A549 (cell line): Measurements from ENCODE around the gene RAPGEF5. TPM values are rescaled to one million over a fixed set of nuclear protein-coding genes. Genes with fewer than 3 reads are reported as not detected.

Experiments used
- ATAC-seq, 2 experiments: fragments of 200-7000 bp in 1 of 2; fragments of >200 bp in 1 of 2; cut with Nextera tagmentation in 1 of 2; cut with Tn5 transposase in 1 of 2; 3 replicates each; pipeline versions ENCODE4 v1.8.0 to v1.9.1; 2018 to 2020; ENCODE audit warnings: mild to moderate bottlenecking in 1 of 2, moderate library complexity in 1 of 2
- CTCF ChIA-PET: fragments of 300-600 bp; sonication (Branson Sonifier 250); formaldehyde crosslinking; extraction: SDS; loops from one replicate; lab custom pipeline; 2021; ENCODE audit warnings: antibody characterized with exemption, inconsistent platforms; lab: Yijun Ruan, JAX
- POLR2A ChIA-PET: fragments of 350-600 bp; formaldehyde crosslinking; extraction: SDS; loops from one replicate; lab custom pipeline; 2021; ENCODE audit warnings: antibody characterized with exemption, inconsistent platforms; lab: Yijun Ruan, JAX
- DNase-seq, 2 experiments: peaks; one replicate each; pipeline versions ENCODE4 v3.0.0 to v3.0.0-alpha.2; 2011 to 2016; ENCODE audit warnings: low read depth in 1 of 2, low spot score in 1 of 2
- FAIRE-seq: peaks from 2 replicates; lab custom pipeline; 2011; peaks lifted over from hg19 to GRCh38; lab: Jason Lieb, UNC
- H3K27ac ChIP-seq, 2 experiments: fragments of >200 bp; sonication (Bioruptor Twin); formaldehyde crosslinking; 3 replicates each; pipeline ENCODE4 v1.5.1; 2016 to 2017
- H3K4me1 ChIP-seq: fragments of >200 bp; sonication (Bioruptor Twin); formaldehyde crosslinking; 3 replicates; pipeline ENCODE4 v1.6.1; 2016
- H3K4me2 ChIP-seq: fragments of >200 bp; sonication (Bioruptor Twin); formaldehyde crosslinking; 3 replicates; pipeline ENCODE4 v1.6.1; 2016
- H3K4me3 ChIP-seq: fragments of >200 bp; sonication (Bioruptor Twin); formaldehyde crosslinking; 3 replicates; pipeline ENCODE4 v1.5.1; 2016
- H3K9me3 ChIP-seq: fragments of >200 bp; sonication (Bioruptor Twin); formaldehyde crosslinking; 3 replicates; pipeline ENCODE4 v1.6.1; 2016
- BCL3 ChIP-seq: fragments of >200 bp; sonication (Bioruptor Twin); formaldehyde crosslinking; IDR thresholded peaks from 3 replicates; pipeline ENCODE4 v1.6.1; 2016
- CBX8 ChIP-seq: fragments of 200-600 bp; sonication (generic); IDR thresholded peaks from 2 replicates; pipeline ENCODE4 v1.6.1; 2016
- CEBPB ChIP-seq, 2 experiments: fragments of >200 bp in 1 of 2; sonication (Bioruptor Twin) in 1 of 2; formaldehyde crosslinking in 1 of 2; IDR thresholded peaks; 2 replicates each; pipeline ENCODE4 v1.6.1; 2012 to 2016
- E2F6 ChIP-seq: IDR thresholded peaks from 2 replicates; pipeline ENCODE4 v1.6.1; 2012; ENCODE audit warnings: low read depth, borderline replicate concordance
- EHF ChIP-seq: fragments of 250-450 bp; sonication (Bioruptor Pico); IDR thresholded peaks from 2 replicates; pipeline ENCODE4 v1.5.0; 2020; ENCODE audit warnings: mild to moderate bottlenecking
- ESRRA ChIP-seq: fragments of 150-350 bp; IDR thresholded peaks from 2 replicates; pipeline ENCODE4 v1.6.1; 2014; ENCODE audit warnings: mild to moderate bottlenecking, low read length, borderline replicate concordance
- FOSB ChIP-seq: fragments of 250-450 bp; sonication (Bioruptor Pico); IDR thresholded peaks from 2 replicates; pipeline ENCODE4 v1.5.0; 2020; ENCODE audit warnings: mild to moderate bottlenecking, moderate library complexity
- FOSL2 ChIP-seq, 2 experiments: fragments of 450-650 bp in 1 of 2; fragments of >200 bp in 1 of 2; sonication (Bioruptor Twin) in 1 of 2; formaldehyde crosslinking; IDR thresholded peaks; 2 replicates each; pipeline versions ENCODE4 v1.5.0 to v1.6.1; 2016 to 2020; ENCODE audit warnings: mild to moderate bottlenecking in 1 of 2, moderate library complexity in 1 of 2
- HDAC2 ChIP-seq: fragments of 200-600 bp; sonication (generic); IDR thresholded peaks from 2 replicates; pipeline ENCODE4 v1.6.1; 2016
- HES2 ChIP-seq: fragments of >200 bp; sonication (Bioruptor Twin); formaldehyde crosslinking; IDR thresholded peaks from 2 replicates; pipeline ENCODE4 v1.6.1; 2016
- HEYL ChIP-seq: fragments of 250-450 bp; sonication (Bioruptor Pico); IDR thresholded peaks from 2 replicates; pipeline ENCODE4 v1.8.0; 2021; ENCODE audit warnings: mild to moderate bottlenecking, moderate library complexity
- HOXB13 ChIP-seq: fragments of 250-450 bp; sonication (Bioruptor Pico); IDR thresholded peaks from 2 replicates; pipeline ENCODE4 v1.5.0; 2020; ENCODE audit warnings: low read depth, mild to moderate bottlenecking, moderate library complexity
- JUN ChIP-seq, 2 experiments: fragments of >200 bp; sonication (Bioruptor Twin); formaldehyde crosslinking; IDR thresholded peaks; 2 replicates in 1 of 2; 3 replicates in 1 of 2; pipeline ENCODE4 v1.6.1; 2016 to 2017
- JUNB ChIP-seq: fragments of >200 bp; sonication (Bioruptor Twin); formaldehyde crosslinking; IDR thresholded peaks from 2 replicates; pipeline ENCODE4 v1.6.1; 2016
- MAX ChIP-seq: IDR thresholded peaks from 2 replicates; pipeline ENCODE4 v1.6.1; 2012
- MAZ ChIP-seq: fragments of 150-350 bp; IDR thresholded peaks from 2 replicates; pipeline ENCODE4 v1.6.1; 2014; ENCODE audit warnings: antibody characterized with exemption, low read depth, low read length, borderline replicate concordance
- NPAS2 ChIP-seq: fragments of 250-450 bp; sonication (Bioruptor Pico); IDR thresholded peaks from 2 replicates; pipeline ENCODE4 v1.8.0; 2022; ENCODE audit warnings: mild to moderate bottlenecking, moderate library complexity, borderline replicate concordance
- NR3C1 ChIP-seq: fragments of >200 bp; sonication (Bioruptor Twin); formaldehyde crosslinking; IDR thresholded peaks from 3 replicates; pipeline ENCODE4 v1.6.1; 2017
- POLR2A ChIP-seq: IDR thresholded peaks from 2 replicates; pipeline ENCODE4 v1.6.1; 2012; ENCODE audit warnings: mild to moderate bottlenecking, low read length
- POLR2AphosphoS2 ChIP-seq: conservative IDR thresholded peaks from 2 replicates; pipeline ENCODE4 v1.6.1; 2012; ENCODE audit warnings: low read length, improper control_type of control experiment, inconsistent platforms
- RFX5 ChIP-seq: fragments of 450-650 bp; IDR thresholded peaks from 2 replicates; pipeline ENCODE4 v1.7.1; 2014; ENCODE audit warnings: antibody characterized with exemption, mild to moderate bottlenecking, moderate library complexity
- RNF2 ChIP-seq: fragments of 200-600 bp; sonication (generic); IDR thresholded peaks from 2 replicates; pipeline ENCODE4 v1.6.1; 2016; ENCODE audit warnings: low read depth, mild to moderate bottlenecking, antibody characterized with exemption, moderate library complexity, borderline replicate concordance
- TFCP2L1 ChIP-seq: fragments of 250-450 bp; sonication (Bioruptor Pico); IDR thresholded peaks from 2 replicates; pipeline ENCODE4 v1.5.0; 2021; ENCODE audit warnings: mild to moderate bottlenecking
- ZC3H11A ChIP-seq: fragments of 450-650 bp; IDR thresholded peaks from 2 replicates; pipeline ENCODE4 v1.6.1; 2014; ENCODE audit warnings: antibody characterized with exemption, mild to moderate bottlenecking
- ZSCAN20 ChIP-seq: fragments of 250-450 bp; sonication (Bioruptor Pico); IDR thresholded peaks from 2 replicates; pipeline ENCODE4 v1.8.0; 2022; ENCODE audit warnings: mild to moderate bottlenecking, moderate library complexity
- WGBS: methylation state at CpG from one replicate; pipeline ENCODE4 v1.1.6; 2017; ENCODE audit errors: missing lambda C conversion rate; 5-methylcytosine and 5-hydroxymethylcytosine counted together
- polyA plus RNA-seq, 4 experiments: library from polyadenylated mRNA; depleted of rRNA in 3 of 4; stranded (reverse); fragments of >200 nt; fragmentation: RNase III in 1 of 4; extraction: RNeasy Plus Mini Kit Qiagen cat#74134 plus additional on column Dnase treatment in 1 of 4; gene quantifications; 2 replicates in 3 of 4; 3 replicates in 1 of 4; pipeline ENCODE4 v1.2.3, GENCODE V29; 2011 to 2017

RAPGEF5 gene
- polyA plus RNA-seq, 2 of the 4 experiments (the other 2 are of a cell fraction) = 0.03 to 0.14 TPM

- FAIRE-seq = no peak
- ChIA-PET CTCF (no interaction called here), POLR2A (no interaction called here)
- Histone ChIP-seq H3K4me1 (no peaks in the 10 kb centered on the region), H3K27ac (no peak overlapping the region), H3K4me3 (no peak overlapping the region), H3K4me2 (no peak overlapping the region), H3K9me3 (no peaks in the 10 kb centered on the region)
- no peak for TF ChIP-seq MAZ
- no peak for TF ChIP-seq ZSCAN20
- no peak for TF ChIP-seq EHF (CRISPR knock-in tag)
- TF ChIP-seq E2F6 = no peak
- no peak for TF ChIP-seq MAX
- TF ChIP-seq BCL3 = no peak
- no peak for TF ChIP-seq NR3C1
- no peak for TF ChIP-seq ZC3H11A
- TF ChIP-seq CBX8 = no peak
- no peak for TF ChIP-seq TFCP2L1 (CRISPR knock-in tag)
- TF ChIP-seq POLR2AphosphoS2 = no peak
- TF ChIP-seq FOSB (CRISPR knock-in tag) = no peak
- no peak for TF ChIP-seq POLR2A
- no peak for TF ChIP-seq NPAS2 (CRISPR knock-in tag)
- no peak for TF ChIP-seq HDAC2
- no peak for TF ChIP-seq JUN (IDR thresholded peaks at IDR 0.05)
- no peak for TF ChIP-seq RFX5
- no peak for TF ChIP-seq HES2
- no peak for DNase-seq
- no peak for ATAC-seq
- WGBS = 54% methylated on average over 4 of the region's 4 CpGs
Observed at GRCh38 chr7:22204312-22204711, 152.6 kb downstream of the RAPGEF5 start.

- ATAC-seq = no peak
- CTCF ChIA-PET = interaction anchor here (0.9 kb wide), 1 partner anchor 11 kb away, joined by 3 read pairs; no protein-coding TSS in a partner anchor
Observed at GRCh38 chr7:22202141-22202540, 154.8 kb downstream of the RAPGEF5 start.

More at GRCh38 chr7:22202141-22202540, 154.8 kb downstream of the RAPGEF5 start:
- Histone ChIP-seq H3K9me3 (no peaks in the 10 kb centered on the region), H3K4me3 (no peak overlapping the region), H3K4me1 (no peaks in the 10 kb centered on the region), H3K4me2 (no peak overlapping the region), H3K27ac (no peak overlapping the region)
- 7% methylated on average over 1 of the region's 1 CpG for WGBS
- POLR2A ChIA-PET = no interaction called here
- no peak for FAIRE-seq
- no peak for TF ChIP-seq JUNB
- TF ChIP-seq TFCP2L1 (CRISPR knock-in tag) = no peak
- no peak for TF ChIP-seq NPAS2 (CRISPR knock-in tag)
- TF ChIP-seq HOXB13 (CRISPR knock-in tag) = no peak
- TF ChIP-seq BCL3 = no peak
- TF ChIP-seq FOSL2 (IDR thresholded peaks at IDR 0.05) = no peak
- TF ChIP-seq FOSL2 (CRISPR knock-in tag; IDR thresholded peaks at IDR 0.05) = no peak
- TF ChIP-seq ESRRA = no peak
- TF ChIP-seq POLR2A = no peak
- no peak for TF ChIP-seq HEYL (CRISPR knock-in tag)
- TF ChIP-seq RNF2 = no peak
- TF ChIP-seq CEBPB (IDR thresholded peaks at IDR 0.05) = no peak
- no peak for DNase-seq
